Karpas-422 (cell line): ENCODE data around the gene PRSS50. TPM values are rescaled to one million over a fixed set of nuclear protein-coding genes. Genes with fewer than 3 reads are reported as not detected.
"Not testable (repeated sequence)": the region's sequence is repeated elsewhere in the genome, so short reads cannot be mapped to it uniquely, and the experiment has no call there.

Experiments used
- DNase-seq: peaks from one replicate; pipeline ENCODE4 v3.0.0-alpha.2; 2015
- H2AFZ ChIP-seq: fragments of 200-600 bp; sonication (generic); 2 replicates; pipeline ENCODE4 v1.6.1; 2014; ENCODE audit warnings: antibody characterized with exemption, low read length, mixed read lengths
- H3K27ac ChIP-seq: fragments of 200-600 bp; sonication (generic); 2 replicates; pipeline ENCODE4 v1.5.1; 2014; ENCODE audit warnings: mild to moderate bottlenecking, low read length, moderate library complexity
- H3K27me3 ChIP-seq: fragments of 200-600 bp; sonication (generic); 2 replicates; pipeline ENCODE4 v1.6.1; 2014; ENCODE audit warnings: low read length, mixed read lengths
- H3K36me3 ChIP-seq: fragments of 200-600 bp; sonication (generic); 2 replicates; pipeline ENCODE4 v1.6.1; 2014; ENCODE audit warnings: low read length, mixed read lengths; ENCODE audit not compliant: insufficient read depth
- H3K4me1 ChIP-seq: fragments of 200-600 bp; sonication (generic); 2 replicates; pipeline ENCODE4 v1.6.1; 2014; ENCODE audit warnings: mild to moderate bottlenecking, low read length, mixed read lengths
- H3K4me2 ChIP-seq: fragments of 200-600 bp; sonication (generic); 2 replicates; pipeline ENCODE4 v1.6.1; 2014; ENCODE audit warnings: low read length, low read depth, mild to moderate bottlenecking; ENCODE audit not compliant: poor library complexity, severe bottlenecking
- H3K4me3 ChIP-seq: fragments of 200-600 bp; sonication (generic); 2 replicates; pipeline ENCODE4 v1.5.1; 2014; ENCODE audit warnings: mild to moderate bottlenecking, antibody characterized with exemption, low read length, mixed read lengths
- H3K79me2 ChIP-seq: fragments of 200-600 bp; sonication (generic); 2 replicates; pipeline ENCODE4 v1.6.1; 2014; ENCODE audit warnings: mild to moderate bottlenecking, low read length, mixed read lengths
- H3K9ac ChIP-seq: fragments of 200-600 bp; sonication (generic); 2 replicates; pipeline ENCODE4 v1.6.0; 2014; ENCODE audit warnings: low read length
- H3K9me2 ChIP-seq: fragments of 200-600 bp; sonication (generic), shearing (Covaris generic); replicated peaks from 2 replicates; pipeline ENCODE4 v1.6.0; 2014; ENCODE audit warnings: mild to moderate bottlenecking, low read length, moderate library complexity; ENCODE audit not compliant: insufficient read depth
- H3K9me3 ChIP-seq: fragments of 300-700, 200-600 bp; sonication (generic); 2 replicates; pipeline ENCODE4 v1.6.1; 2014; ENCODE audit warnings: low read length, mixed read lengths
- H4K20me1 ChIP-seq: fragments of 200-600 bp; sonication (generic); 2 replicates; pipeline ENCODE4 v1.6.1; 2014; ENCODE audit warnings: mild to moderate bottlenecking, antibody characterized with exemption, low read length, low read depth; ENCODE audit not compliant: insufficient read depth
- total RNA-seq: library from RNA; depleted of rRNA; stranded (reverse); fragments of >200 nt; shearing (Covaris generic); gene quantifications from 2 replicates; pipeline ENCODE4 v1.2.3, GENCODE V29; 2014; ENCODE audit warnings: low replicate concordance; rRNA removed

The PRSS50 gene
- not detected in 2 replicates for total RNA-seq

- DNase-seq = no peak
These were observed at the start of gene PRSS50 for GRCh38 chr3:46717447-46718231. PRSS50 (minus strand) TSS chr3:46717869; CDS start chr3:46717824, 45 bp downstream.

GRCh38 chr3:46764206-46764605 lies 46.5 kb upstream of the PRSS50 start:
- no peaks in the 10 kb centered on the region for H4K20me1 ChIP-seq
- H3K79me2 ChIP-seq = no peaks in the 10 kb centered on the region
- H3K9me3 ChIP-seq = peaks cover 13% of the 10 kb centered on the region; the same call in 1 of the 2 replicates
- no peak overlapping the region for H2AFZ ChIP-seq
- no peak overlapping the region for H3K27ac ChIP-seq
- H3K4me3 ChIP-seq = no peak overlapping the region
- H3K36me3 ChIP-seq = no peaks in the 10 kb centered on the region
- no peaks in the 10 kb centered on the region for H3K4me1 ChIP-seq
- H3K27me3 ChIP-seq = no peaks in the 10 kb centered on the region
- no peak overlapping the region for H3K9ac ChIP-seq
- H3K4me2 ChIP-seq = no peak overlapping the region
- H3K9me2 ChIP-seq = no peaks in the 10 kb centered on the region
- DNase-seq = no peak

More at GRCh38 chr3:46717447-46718231, at the start of gene PRSS50:
- H3K27ac ChIP-seq = no peak within 1 kb of the TSS
- H3K4me1 ChIP-seq = no peaks in the 10 kb centered on the region
- no peaks in the 10 kb centered on the region for H3K27me3 ChIP-seq
- H3K9ac ChIP-seq = no peak within 1 kb of the TSS
- H3K36me3 ChIP-seq = no peaks in the 10 kb centered on the region
- no peak within 1 kb of the TSS for H3K4me3 ChIP-seq
- H3K9me2 ChIP-seq = no peaks in the 10 kb centered on the region
- H3K79me2 ChIP-seq = no peaks in the 10 kb centered on the region
- H4K20me1 ChIP-seq = no peaks in the 10 kb centered on the region
- H3K4me2 ChIP-seq = no peak within 1 kb of the TSS
- no peak within 1 kb of the TSS for H2AFZ ChIP-seq
- no peaks in the 10 kb centered on the region for H3K9me3 ChIP-seq

- Histone ChIP-seq H4K20me1 (no peaks in the 10 kb centered on the region), H3K9ac (no peak overlapping the region)
- no peak for DNase-seq
These were observed 45.5 kb upstream of the PRSS50 start for GRCh38 chr3:46763178-46763577.

GRCh38 chr3:46759239-46760167 lies 41.8 kb upstream of the PRSS50 start:
- Histone ChIP-seq H4K20me1 (no peaks in the 10 kb centered on the region), H3K27me3 (no peaks in the 10 kb centered on the region), H3K79me2 (no peaks in the 10 kb centered on the region), H3K4me3 (no peak overlapping the region), H3K9me2 (no peaks in the 10 kb centered on the region), H3K27ac (no peak overlapping the region), H3K4me2 (no peak overlapping the region), H2AFZ (no peak overlapping the region), H3K4me1 (no peaks in the 10 kb centered on the region), H3K9ac (no peak overlapping the region), H3K9me3 (peaks cover 5% of the 10 kb centered on the region; the same call in 1 of the 2 replicates), H3K36me3 (no peaks in the 10 kb centered on the region)
- DNase-seq = no peak

More at GRCh38 chr3:46763178-46763577, 45.5 kb upstream of the PRSS50 start:
- H3K4me2 ChIP-seq = no peak overlapping the region
- no peaks in the 10 kb centered on the region for H3K27me3 ChIP-seq
- H3K9me2 ChIP-seq = no peaks in the 10 kb centered on the region
- H3K9me3 ChIP-seq = peaks cover 13% of the 10 kb centered on the region; the same call in 1 of the 2 replicates
- no peak overlapping the region for H2AFZ ChIP-seq
- H3K4me1 ChIP-seq = no peaks in the 10 kb centered on the region
- no peak overlapping the region for H3K4me3 ChIP-seq
- no peaks in the 10 kb centered on the region for H3K79me2 ChIP-seq
- no peak overlapping the region for H3K27ac ChIP-seq
- no peaks in the 10 kb centered on the region for H3K36me3 ChIP-seq

- no peaks in the 10 kb centered on the region for H3K9me2 ChIP-seq
- H3K9me3 ChIP-seq = no peaks in the 10 kb centered on the region
- H3K9ac ChIP-seq = no peak overlapping the region
- H3K27ac ChIP-seq = no peak overlapping the region
- no peak overlapping the region for H2AFZ ChIP-seq
- H4K20me1 ChIP-seq = no peaks in the 10 kb centered on the region
- H3K4me2 ChIP-seq = no peak overlapping the region
- H3K4me1 ChIP-seq = no peaks in the 10 kb centered on the region
- H3K27me3 ChIP-seq = no peaks in the 10 kb centered on the region
- no peaks in the 10 kb centered on the region for H3K36me3 ChIP-seq
- no peak for DNase-seq
- H3K4me3 ChIP-seq = no peak overlapping the region
- no peaks in the 10 kb centered on the region for H3K79me2 ChIP-seq
These were observed 39.0 kb upstream of the PRSS50 start for GRCh38 chr3:46756642-46757041.

GRCh38 chr3:46755646-46756045 lies 38.0 kb upstream of the PRSS50 start:
- Histone ChIP-seq H3K9me3 (no peaks in the 10 kb centered on the region), H3K4me2 (no peak overlapping the region), H3K4me1 (no peaks in the 10 kb centered on the region), H3K27me3 (no peaks in the 10 kb centered on the region), H3K4me3 (no peak overlapping the region), H3K79me2 (no peaks in the 10 kb centered on the region), H3K9ac (no peak overlapping the region), H3K36me3 (no peaks in the 10 kb centered on the region), H3K27ac (no peak overlapping the region), H2AFZ (no peak overlapping the region), H4K20me1 (no peaks in the 10 kb centered on the region), H3K9me2 (no peaks in the 10 kb centered on the region)
- DNase-seq = no peak

- not testable (repeated sequence) for DNase-seq, H3K4me1 ChIP-seq, H4K20me1 ChIP-seq, H3K9me3 ChIP-seq, H3K27me3 ChIP-seq, H3K9me2 ChIP-seq, H3K4me3 ChIP-seq, H3K9ac ChIP-seq, H3K4me2 ChIP-seq, H3K36me3 ChIP-seq, H3K27ac ChIP-seq, H2AFZ ChIP-seq, H3K79me2 ChIP-seq
These were observed 35.5 kb upstream of the PRSS50 start for GRCh38 chr3:46753127-46753526.

- no peaks in the 10 kb centered on the region for H3K36me3 ChIP-seq
- no peaks in the 10 kb centered on the region for H3K79me2 ChIP-seq
- no peak overlapping the region for H3K27ac ChIP-seq
- no peaks in the 10 kb centered on the region for H3K27me3 ChIP-seq
- H3K4me1 ChIP-seq = no peaks in the 10 kb centered on the region
- H3K4me2 ChIP-seq = no peak overlapping the region
- H3K9me3 ChIP-seq = no peaks in the 10 kb centered on the region
- H3K9me2 ChIP-seq = no peaks in the 10 kb centered on the region
- DNase-seq = no peak
- H3K4me3 ChIP-seq = no peak overlapping the region
- H3K9ac ChIP-seq = no peak overlapping the region
- no peak overlapping the region for H2AFZ ChIP-seq
- H4K20me1 ChIP-seq = no peaks in the 10 kb centered on the region
These were observed 32.9 kb upstream of the PRSS50 start for GRCh38 chr3:46750555-46751038.
